Measurements from ENCODE around the gene FHAD1. TPM values are rescaled to one million over a fixed set of nuclear protein-coding genes. Genes with fewer than 3 reads are reported as not detected.

The FHAD1 gene
- polyA plus RNA-seq, 3 donors, result 0.67 to 0.69 TPM; not detected in 1

- WGBS (ENCODE audit: insufficient coverage), result 82% methylated on average over 9 of the region's 12 CpGs
- no peaks in the 10 kb centered on the region for H3K36me3 Mint-ChIP-seq
- Histone ChIP-seq H3K27ac (ENCODE audit: low read depth in 1 of 2, low read length in 2 of 2) (no peak overlapping the region), H3K4me1 (ENCODE audit: control insufficient read depth in 1 of 2, insufficient read depth in 2 of 2, low read length in 2 of 2) (peaks cover 24 to 29% of the 10 kb centered on the region in 2 donors), H4K20me1 (ENCODE audit: insufficient read depth, low read length) (no peaks in the 10 kb centered on the region), H2AFZ (ENCODE audit: insufficient read depth, low read depth, low read length, poor library complexity, severe bottlenecking) (no peak overlapping the region), H3K27me3 (ENCODE audit: control insufficient read depth in 2 of 2, insufficient read depth in 2 of 2, low read length in 2 of 2) (no peaks in the 10 kb centered on the region), H3K9me3 (replicated peaks in 1 of 2; ENCODE audit: control insufficient read depth in 1 of 2, insufficient read depth in 1 of 2, low read length in 2 of 2) (no peaks in the 10 kb centered on the region), H3K4me2 (replicated peaks; ENCODE audit: extremely low read depth, low read length, poor library complexity, severe bottlenecking) (no peak overlapping the region), H3K4me3 (replicated peaks in 1 of 3; ENCODE audit: low read depth in 2 of 3, low read length in 3 of 3) (no peak overlapping the region), H3K9ac (ENCODE audit: insufficient read depth, low read length, poor library complexity, severe bottlenecking) (no peak overlapping the region), H3K79me2 (ENCODE audit: insufficient read depth, low read length) (no peaks in the 10 kb centered on the region), H3K36me3 (replicated peaks in 1 of 2; ENCODE audit: control insufficient read depth in 1 of 2, insufficient read depth in 2 of 2, low read length in 2 of 2) (peaks cover 0 to 2% of the 10 kb centered on the region in 2 donors)
- H3K27ac Mint-ChIP-seq, result no peak overlapping the region
- H3K4me1 Mint-ChIP-seq, result peaks cover 34% of the 10 kb centered on the region
- no peak overlapping the region for H3K4me3 Mint-ChIP-seq
- no peak for DNase-seq
- peaks cover 0 to 8% (median 2%) of the 10 kb centered on the region in 3 donors for H3K27me3 Mint-ChIP-seq (ENCODE audit: low read depth in 3 of 3)
- intact Hi-C loops (cut with micrococcal nuclease), result loop anchor here in 1 of 2 donors (5.0 kb wide), 1 partner anchor 42 kb away; no protein-coding TSS in a partner anchor
- H3K9me3 Mint-ChIP-seq, result peaks cover 0 to 5% (median 2%) of the 10 kb centered on the region in 7 donors
- TF ChIP-seq, protein P1, sequence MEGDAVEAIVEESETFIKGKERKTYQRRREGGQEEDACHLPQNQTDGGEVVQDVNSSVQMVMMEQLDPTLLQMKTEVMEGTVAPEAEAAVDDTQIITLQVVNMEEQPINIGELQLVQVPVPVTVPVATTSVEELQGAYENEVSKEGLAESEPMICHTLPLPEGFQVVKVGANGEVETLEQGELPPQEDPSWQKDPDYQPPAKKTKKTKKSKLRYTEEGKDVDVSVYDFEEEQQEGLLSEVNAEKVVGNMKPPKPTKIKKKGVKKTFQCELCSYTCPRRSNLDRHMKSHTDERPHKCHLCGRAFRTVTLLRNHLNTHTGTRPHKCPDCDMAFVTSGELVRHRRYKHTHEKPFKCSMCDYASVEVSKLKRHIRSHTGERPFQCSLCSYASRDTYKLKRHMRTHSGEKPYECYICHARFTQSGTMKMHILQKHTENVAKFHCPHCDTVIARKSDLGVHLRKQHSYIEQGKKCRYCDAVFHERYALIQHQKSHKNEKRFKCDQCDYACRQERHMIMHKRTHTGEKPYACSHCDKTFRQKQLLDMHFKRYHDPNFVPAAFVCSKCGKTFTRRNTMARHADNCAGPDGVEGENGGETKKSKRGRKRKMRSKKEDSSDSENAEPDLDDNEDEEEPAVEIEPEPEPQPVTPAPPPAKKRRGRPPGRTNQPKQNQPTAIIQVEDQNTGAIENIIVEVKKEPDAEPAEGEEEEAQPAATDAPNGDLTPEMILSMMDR (IDR thresholded peaks at IDR 0.05), result no peak
These were observed 27.0 kb upstream of the FHAD1 start for GRCh38 chr1:15220024-15220392.

- Mint-ChIP-seq H3K9me3 (peaks cover 0 to 5% (median 2%) of the 10 kb centered on the region in 7 donors), H3K36me3 (no peaks in the 10 kb centered on the region), H3K27ac (peak overlapping the region in 4 of 7 donors; percentile 16 to 69 (median 54)), H3K4me3 (no peak overlapping the region), H3K4me1 (peaks cover 39% of the 10 kb centered on the region), H3K27me3 (ENCODE audit: low read depth in 3 of 3) (peaks cover 0 to 9% (median 3%) of the 10 kb centered on the region in 3 donors)
- WGBS (ENCODE audit: insufficient coverage), result 98% methylated on average over 4 of the region's 7 CpGs
- intact Hi-C loops (cut with micrococcal nuclease), result loop anchor here in 1 of 2 donors (5.0 kb wide), 1 partner anchor 41 kb away; no protein-coding TSS in a partner anchor
- Histone ChIP-seq H3K4me2 (replicated peaks; ENCODE audit: extremely low read depth, low read length, poor library complexity, severe bottlenecking) (no peak overlapping the region), H3K79me2 (ENCODE audit: insufficient read depth, low read length) (no peaks in the 10 kb centered on the region), H3K4me3 (replicated peaks in 1 of 3; ENCODE audit: low read depth in 2 of 3, low read length in 3 of 3) (no peak overlapping the region), H3K27me3 (ENCODE audit: control insufficient read depth in 2 of 2, insufficient read depth in 2 of 2, low read length in 2 of 2) (no peaks in the 10 kb centered on the region), H3K9ac (ENCODE audit: insufficient read depth, low read length, poor library complexity, severe bottlenecking) (no peak overlapping the region), H3K36me3 (replicated peaks in 1 of 2; ENCODE audit: control insufficient read depth in 1 of 2, insufficient read depth in 2 of 2, low read length in 2 of 2) (peaks cover 0 to 2% of the 10 kb centered on the region in 2 donors), H3K4me1 (ENCODE audit: control insufficient read depth in 1 of 2, insufficient read depth in 2 of 2, low read length in 2 of 2) (peaks cover 31 to 33% of the 10 kb centered on the region in 2 donors), H3K9me3 (replicated peaks in 1 of 2; ENCODE audit: control insufficient read depth in 1 of 2, insufficient read depth in 1 of 2, low read length in 2 of 2) (no peaks in the 10 kb centered on the region), H3K27ac (ENCODE audit: low read depth in 1 of 2, low read length in 2 of 2) (no peak overlapping the region), H2AFZ (ENCODE audit: insufficient read depth, low read depth, low read length, poor library complexity, severe bottlenecking) (no peak overlapping the region), H4K20me1 (ENCODE audit: insufficient read depth, low read length) (no peaks in the 10 kb centered on the region)
- TF ChIP-seq, protein P1 (IDR thresholded peaks at IDR 0.05), result no peak
- no peak for DNase-seq
These were observed 26.1 kb upstream of the FHAD1 start for GRCh38 chr1:15220825-15221431.
